Fibroblast of lung (primary cell): ENCODE measurements around the gene CDPF1. TPM values are rescaled to one million over a fixed set of nuclear protein-coding genes. Genes with fewer than 3 reads are reported as not detected.

Experiments used
- DNase-seq, 2 donors: peaks; one replicate each; pipeline versions ENCODE4 v3.0.0 to v3.0.0-alpha.2; 2010; ENCODE audit warnings: low read depth in 2 of 2
- H2AFZ ChIP-seq: 2 replicates; pipeline ENCODE4 v1.5.1; 2012; ENCODE audit warnings: low read length, control low read depth, inconsistent platforms
- H3K27ac ChIP-seq: 2 replicates; pipeline ENCODE4 v1.5.1; 2011; ENCODE audit warnings: low read length, control low read depth; ENCODE audit not compliant: insufficient read depth
- H3K27me3 ChIP-seq: 2 replicates; pipeline ENCODE4 v1.5.1; 2011; ENCODE audit warnings: mild to moderate bottlenecking, low read length; ENCODE audit not compliant: control insufficient read depth, insufficient read depth
- H3K36me3 ChIP-seq: 2 replicates; pipeline ENCODE4 v1.5.1; 2011; ENCODE audit warnings: low read length; ENCODE audit not compliant: control insufficient read depth, insufficient read depth
- H3K4me1 ChIP-seq: 2 replicates; pipeline ENCODE4 v1.5.1; 2011; ENCODE audit warnings: low read length; ENCODE audit not compliant: control insufficient read depth, insufficient read depth; ENCODE audit errors: extremely low read depth
- H3K4me2 ChIP-seq: 2 replicates; pipeline ENCODE4 v1.5.1; 2011; ENCODE audit warnings: low read length, control low read depth; ENCODE audit not compliant: insufficient read depth; ENCODE audit errors: extremely low read depth
- H3K4me3 ChIP-seq, 4 experiments: fragments of 200-600 bp in 1 of 4; sonication (generic) in 1 of 4; replicated peaks in 1 of 4; 2 replicates each; pipeline ENCODE4 v1.5.1; 2011 to 2016; ENCODE audit warnings: low read length in 4 of 4, low read depth in 3 of 4, mild to moderate bottlenecking in 3 of 4, control low read depth in 2 of 4, inconsistent platforms in 1 of 4, mixed read lengths in 1 of 4; ENCODE audit not compliant: insufficient read depth in 1 of 4; ENCODE audit errors: control extremely low read depth in 1 of 4
- H3K79me2 ChIP-seq: 2 replicates; pipeline ENCODE4 v1.5.1; 2012; ENCODE audit warnings: mild to moderate bottlenecking, low read length, inconsistent platforms; ENCODE audit not compliant: control insufficient read depth, insufficient read depth
- H3K9ac ChIP-seq: 2 replicates; pipeline ENCODE4 v1.5.1; 2011; ENCODE audit warnings: mild to moderate bottlenecking, low read length, control low read depth; ENCODE audit not compliant: insufficient read depth
- H3K9me3 ChIP-seq: 2 replicates; pipeline ENCODE4 v1.5.1; 2012; ENCODE audit warnings: low read depth, low read length; ENCODE audit not compliant: control insufficient read depth, insufficient read depth
- H4K20me1 ChIP-seq: 2 replicates; pipeline ENCODE4 v1.5.1; 2011; ENCODE audit warnings: low read length; ENCODE audit not compliant: control insufficient read depth, insufficient read depth; ENCODE audit errors: extremely low read depth
- CTCF ChIP-seq, 2 donors: IDR thresholded peaks in 1 of 2; conservative IDR thresholded peaks in 1 of 2; 1 replicate in 1 of 2; 2 replicates in 1 of 2; pipeline ENCODE4 v1.5.1; 2011 to 2012; ENCODE audit warnings: low read length in 2 of 2, control low read depth in 1 of 2, inconsistent platforms in 1 of 2, low read depth in 1 of 2, mild to moderate bottlenecking in 1 of 2
- EZH2 ChIP-seq: IDR thresholded peaks from 2 replicates; pipeline ENCODE4 v1.5.1; 2012; ENCODE audit warnings: low read length, control low read depth, mild to moderate bottlenecking; ENCODE audit errors: missing control alignments
- polyA plus RNA-seq, 2 donors: library from polyadenylated mRNA; depleted of rRNA in 1 of 2; stranded (reverse) in 1 of 2; unstranded in 1 of 2; fragments of >200 nt; gene quantifications; 2 replicates each; pipeline ENCODE4 v1.2.1, GENCODE V29; 2011 to 2012; ENCODE audit warnings: missing spikeins in 1 of 2
- total RNA-seq: library from RNA; depleted of rRNA; stranded (reverse); fragments of >200 nt; gene quantifications from 2 replicates; pipeline ENCODE4 v1.2.1, GENCODE V29; 2014

Gene CDPF1
- total and polyA plus RNA-seq, 2 donors (not counting 1 experiment from before 2014, with no cell fraction given) = 7.7 to 8.3 TPM

DNA sequence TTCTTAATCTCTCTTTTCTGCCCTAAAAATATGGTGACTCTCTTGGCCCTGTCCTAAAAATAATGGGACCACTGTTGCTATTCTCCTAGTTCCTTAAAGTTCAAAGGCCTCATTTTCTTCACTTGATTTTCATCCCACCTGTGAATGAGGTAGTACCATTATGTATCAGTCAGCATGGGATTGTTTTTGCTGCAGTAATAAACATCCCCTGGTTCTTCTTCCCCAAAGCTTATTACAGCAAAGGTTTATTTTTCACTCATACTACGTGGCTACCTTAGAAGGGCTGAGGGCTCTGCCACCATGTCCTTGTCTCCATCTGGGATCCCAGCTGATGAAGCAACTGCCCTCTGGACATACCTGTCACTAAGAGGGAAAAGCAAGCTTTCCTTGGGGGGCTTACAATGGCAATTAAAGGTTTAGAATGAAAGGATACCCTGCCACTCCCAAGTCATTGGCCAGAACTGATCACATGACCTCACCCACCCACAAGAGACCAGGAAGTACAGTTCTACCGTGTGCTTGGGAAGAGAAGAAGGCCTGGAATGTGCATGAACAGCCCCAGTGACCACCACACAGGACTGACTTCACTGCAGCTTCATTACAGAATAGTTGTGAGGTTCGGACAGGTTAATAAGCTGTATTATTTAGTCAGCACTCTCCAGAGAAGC is 25.5 kb upstream of the CDPF1 start:
- Histone ChIP-seq H3K9me3 (no peaks in the 10 kb centered on the region), H3K36me3 (peaks cover 32% of the 10 kb centered on the region), H3K4me2 (no peak overlapping the region), H4K20me1 (no peaks in the 10 kb centered on the region), H3K4me1 (no peaks in the 10 kb centered on the region), H3K79me2 (no peaks in the 10 kb centered on the region), H2AFZ (no peak overlapping the region), H3K27me3 (no peaks in the 10 kb centered on the region), H3K4me3 (no peak overlapping the region), H3K27ac (no peak overlapping the region), H3K9ac (no peak overlapping the region)
- no peak for DNase-seq
- TF ChIP-seq CTCF (conservative IDR thresholded peaks at IDR 0.05 in 1 of 2, IDR thresholded peaks at IDR 0.05 in 1 of 2; ENCODE audit: low read depth in 1 of 2, low read length in 2 of 2) (no peak), EZH2 (no peak)

DNA sequence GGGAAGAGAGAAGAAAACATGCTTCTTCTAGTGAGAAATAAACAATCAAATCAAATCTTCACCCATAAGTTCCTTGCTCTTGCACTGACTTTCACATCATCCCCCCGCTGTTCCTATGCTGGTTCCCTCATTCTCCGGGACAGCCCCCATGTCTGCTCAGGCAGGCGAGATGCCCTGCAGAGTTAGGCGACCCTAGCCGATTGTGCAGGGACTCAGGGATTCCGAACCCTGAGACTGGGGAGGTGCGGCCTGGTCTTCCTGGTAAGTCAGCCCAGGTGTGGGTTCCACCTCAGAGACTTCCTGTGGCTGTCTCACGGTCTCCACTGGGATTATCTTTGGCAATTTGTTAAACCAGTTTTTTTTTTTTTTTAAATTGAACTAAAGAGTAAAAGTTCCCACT is 24.3 kb upstream of the CDPF1 start:
- no peak overlapping the region for H3K4me2 ChIP-seq
- H4K20me1 ChIP-seq = no peaks in the 10 kb centered on the region
- H3K27ac ChIP-seq = no peak overlapping the region
- H3K79me2 ChIP-seq = no peaks in the 10 kb centered on the region
- H3K4me3 ChIP-seq = no peak overlapping the region
- H2AFZ ChIP-seq = no peak overlapping the region
- no peak for DNase-seq
- no peaks in the 10 kb centered on the region for H3K27me3 ChIP-seq
- no peak overlapping the region for H3K9ac ChIP-seq
- no peak for TF ChIP-seq CTCF (conservative IDR thresholded peaks at IDR 0.05 in 1 of 2, IDR thresholded peaks at IDR 0.05 in 1 of 2; ENCODE audit: low read depth in 1 of 2, low read length in 2 of 2)
- TF ChIP-seq EZH2 = no peak
- H3K9me3 ChIP-seq = no peaks in the 10 kb centered on the region
- no peaks in the 10 kb centered on the region for H3K4me1 ChIP-seq
- peaks cover 27% of the 10 kb centered on the region for H3K36me3 ChIP-seq

DNA sequence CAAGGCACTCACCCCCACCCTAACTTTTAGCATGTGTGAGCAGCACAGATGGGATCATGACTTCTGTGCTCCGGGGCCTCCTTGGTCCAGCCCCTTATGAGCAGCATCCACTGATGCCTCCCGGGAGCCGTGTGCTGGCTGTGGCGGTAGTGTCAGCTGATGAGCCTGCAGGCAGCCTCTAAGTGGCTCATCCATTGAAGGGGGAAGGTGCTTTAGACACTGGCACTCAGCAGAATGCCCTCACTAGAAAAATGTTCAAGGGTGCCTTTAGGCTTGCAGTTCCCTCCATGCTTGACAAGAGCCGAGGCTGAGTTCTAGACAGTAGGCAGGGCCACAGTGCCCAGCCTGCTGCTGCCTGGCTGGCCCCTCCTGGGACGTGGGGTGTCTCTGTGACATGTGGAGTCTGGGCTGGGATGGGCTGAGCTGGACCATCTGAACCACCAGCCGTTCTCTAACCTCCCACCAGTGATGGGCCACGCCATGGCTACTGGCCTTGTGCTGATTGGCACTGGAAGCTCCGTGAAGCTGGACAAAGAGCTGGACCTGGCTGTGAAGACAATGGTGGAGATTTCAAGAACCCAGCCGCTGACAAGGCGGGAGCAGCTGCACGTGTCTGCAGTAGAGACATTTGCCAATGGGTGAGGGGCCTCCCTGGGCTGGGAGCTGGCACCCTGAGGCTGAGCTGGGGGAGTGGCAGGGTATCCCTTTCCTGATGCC is 23.5 kb upstream of the CDPF1 start:
- no peak for DNase-seq
- H4K20me1 ChIP-seq = no peaks in the 10 kb centered on the region
- TF ChIP-seq CTCF (conservative IDR thresholded peaks at IDR 0.05 in 1 of 2, IDR thresholded peaks at IDR 0.05 in 1 of 2; ENCODE audit: low read depth in 1 of 2, low read length in 2 of 2) = no peak
- no peak for TF ChIP-seq EZH2
- H3K4me2 ChIP-seq = no peak overlapping the region
- no peaks in the 10 kb centered on the region for H3K9me3 ChIP-seq
- peaks cover 21% of the 10 kb centered on the region for H3K36me3 ChIP-seq
- no peak overlapping the region for H2AFZ ChIP-seq
- H3K4me3 ChIP-seq = no peak overlapping the region
- no peak overlapping the region for H3K27ac ChIP-seq
- no peaks in the 10 kb centered on the region for H3K79me2 ChIP-seq
- H3K27me3 ChIP-seq = no peaks in the 10 kb centered on the region
- peaks cover 2% of the 10 kb centered on the region for H3K4me1 ChIP-seq
- H3K9ac ChIP-seq = no peak overlapping the region
